BE2C (cell line): ENCODE results near the gene LDLRAD1.
A peak's percentile ranks its signal among the peaks of the same experiment; 100 is the strongest.

Source experiments
- DNase-seq: peaks from one replicate; pipeline ENCODE4 v3.0.0-alpha.2; 2020
- H3K27me3 ChIP-seq: fragments of 250-450 bp; sonication (Bioruptor Pico); 2 replicates; pipeline ENCODE4 v1.5.1; 2020; ENCODE audit warnings: mild to moderate bottlenecking
- H3K36me3 ChIP-seq: fragments of 250-450 bp; sonication (Bioruptor Pico); 2 replicates; pipeline ENCODE4 v1.5.1; 2020; ENCODE audit warnings: mild to moderate bottlenecking
- H3K4me1 ChIP-seq: fragments of 250-450 bp; sonication (Bioruptor Pico); 2 replicates; pipeline ENCODE4 v1.5.1; 2020
- H3K4me3 ChIP-seq: 2 replicates; pipeline ENCODE4 v1.5.1; 2011; ENCODE audit warnings: low read depth, low read length
- H3K9me3 ChIP-seq: fragments of 250-450 bp; sonication (Bioruptor Pico); 2 replicates; pipeline ENCODE4 v1.5.1; 2020
- TF ChIP-seq, protein P1 (sequence below): IDR thresholded peaks from 2 replicates; pipeline ENCODE4 v1.5.1; 2012; ENCODE audit warnings: mild to moderate bottlenecking, low read depth, low read length

Gene LDLRAD1

DNA sequence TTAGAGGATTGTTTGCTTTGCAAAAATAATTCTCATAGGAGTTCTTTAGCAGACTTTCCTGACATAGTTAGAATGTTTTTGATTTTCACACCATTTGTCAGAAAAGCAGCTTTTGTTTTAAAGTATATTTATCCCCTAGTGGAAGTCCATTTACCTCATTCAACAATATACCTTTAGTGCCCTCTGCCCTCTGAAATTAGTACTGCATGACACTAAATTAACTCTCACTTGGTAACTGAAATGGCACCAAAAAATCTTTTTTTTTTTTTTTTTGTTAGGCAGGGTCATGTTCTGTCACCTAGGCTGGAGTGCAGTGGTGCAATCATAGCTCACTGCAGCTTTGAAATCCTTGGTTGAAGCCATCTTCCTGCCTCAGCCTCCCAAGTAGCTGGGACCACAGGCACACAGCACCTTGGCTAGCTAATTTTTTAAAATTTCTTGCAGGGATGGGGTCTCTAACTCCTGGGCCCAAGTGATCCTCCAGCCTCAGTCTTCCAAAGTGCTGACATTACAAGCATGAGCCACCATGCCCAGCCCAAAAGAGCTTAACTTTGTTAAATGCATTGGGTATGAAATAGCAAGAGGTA lies 58.2 kb downstream of the LDLRAD1 start:
- TF ChIP-seq, protein P1, sequence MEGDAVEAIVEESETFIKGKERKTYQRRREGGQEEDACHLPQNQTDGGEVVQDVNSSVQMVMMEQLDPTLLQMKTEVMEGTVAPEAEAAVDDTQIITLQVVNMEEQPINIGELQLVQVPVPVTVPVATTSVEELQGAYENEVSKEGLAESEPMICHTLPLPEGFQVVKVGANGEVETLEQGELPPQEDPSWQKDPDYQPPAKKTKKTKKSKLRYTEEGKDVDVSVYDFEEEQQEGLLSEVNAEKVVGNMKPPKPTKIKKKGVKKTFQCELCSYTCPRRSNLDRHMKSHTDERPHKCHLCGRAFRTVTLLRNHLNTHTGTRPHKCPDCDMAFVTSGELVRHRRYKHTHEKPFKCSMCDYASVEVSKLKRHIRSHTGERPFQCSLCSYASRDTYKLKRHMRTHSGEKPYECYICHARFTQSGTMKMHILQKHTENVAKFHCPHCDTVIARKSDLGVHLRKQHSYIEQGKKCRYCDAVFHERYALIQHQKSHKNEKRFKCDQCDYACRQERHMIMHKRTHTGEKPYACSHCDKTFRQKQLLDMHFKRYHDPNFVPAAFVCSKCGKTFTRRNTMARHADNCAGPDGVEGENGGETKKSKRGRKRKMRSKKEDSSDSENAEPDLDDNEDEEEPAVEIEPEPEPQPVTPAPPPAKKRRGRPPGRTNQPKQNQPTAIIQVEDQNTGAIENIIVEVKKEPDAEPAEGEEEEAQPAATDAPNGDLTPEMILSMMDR, result peak; percentile 52
- no peaks in the 10 kb centered on the region for H3K36me3 ChIP-seq

More for the DNA sequence above, 58.2 kb downstream of the LDLRAD1 start:
- no peak for DNase-seq
- no peaks in the 10 kb centered on the region for H3K27me3 ChIP-seq
- H3K9me3 ChIP-seq, result no peaks in the 10 kb centered on the region
- no peaks in the 10 kb centered on the region for H3K4me1 ChIP-seq
- no peak overlapping the region for H3K4me3 ChIP-seq
